HEK293 (cell line): ENCODE results near the gene IZUMO1.

Experiments used
- CTCF ChIA-PET: fragments of 350-600 bp; formaldehyde crosslinking; extraction: SDS; loops from one replicate; lab custom pipeline; 2021; ENCODE audit warnings: antibody characterized with exemption; lab: Yijun Ruan, JAX
- POLR2A ChIA-PET: fragments of 300-600 bp; formaldehyde crosslinking; extraction: SDS; loops from one replicate; lab custom pipeline; 2020; ENCODE audit warnings: antibody characterized with exemption, inconsistent platforms; lab: Yijun Ruan, JAX
- H3K27ac ChIP-seq: fragments of 200-500 bp; sonication (Bioruptor generic); 2 replicates; pipeline ENCODE4 v1.5.1; 2014; ENCODE audit warnings: low read depth, low read length, control low read depth, inconsistent platforms; ENCODE audit errors: extremely low read depth
- H3K36me3 ChIP-seq, 2 experiments: fragments of 200-500 bp in 1 of 2; sonication (Bioruptor generic) in 1 of 2; 1 replicate in 1 of 2; 2 replicates in 1 of 2; pipeline ENCODE4 v1.5.1; 2014 to 2017; ENCODE audit warnings: inconsistent platforms in 2 of 2, low read length in 2 of 2; ENCODE audit not compliant: control insufficient read depth in 2 of 2, insufficient read depth in 1 of 2
- H3K4me1 ChIP-seq: fragments of 200-500 bp; sonication (Bioruptor generic); 2 replicates; pipeline ENCODE4 v1.5.1; 2014; ENCODE audit warnings: mild to moderate bottlenecking, low read length, inconsistent platforms; ENCODE audit not compliant: control insufficient read depth, insufficient read depth
- H3K4me3 ChIP-seq: 2 replicates; pipeline ENCODE4 v1.5.1; 2011; ENCODE audit warnings: low read depth, mild to moderate bottlenecking, control low read depth, low read length, moderate library complexity
- H3K9me3 ChIP-seq: fragments of 200-500 bp; sonication (Bioruptor generic); 2 replicates; pipeline ENCODE4 v1.5.1; 2014; ENCODE audit warnings: low read depth, low read length, inconsistent platforms; ENCODE audit not compliant: control insufficient read depth, insufficient read depth
- GLI2 ChIP-seq: fragments of 450-650 bp; formaldehyde crosslinking; IDR thresholded peaks from 2 replicates; pipeline ENCODE4; 2017; ENCODE audit warnings: missing biosample characterization, missing genetic modification characterization, low read depth, borderline replicate concordance
- KLF9 ChIP-seq: fragments of 450-650 bp; formaldehyde crosslinking; IDR thresholded peaks from 2 replicates; pipeline ENCODE4 v1.5.1; 2016; ENCODE audit warnings: missing biosample characterization, missing genetic modification characterization, low read depth
- SP2 ChIP-seq: fragments of 450-650 bp; formaldehyde crosslinking; IDR thresholded peaks from 2 replicates; pipeline ENCODE4 v1.5.1; 2016; ENCODE audit warnings: missing biosample characterization, missing genetic modification characterization
- SP3 ChIP-seq: fragments of 450-650 bp; formaldehyde crosslinking; IDR thresholded peaks from 2 replicates; pipeline ENCODE4 v1.5.1; 2016; ENCODE audit warnings: missing biosample characterization, missing genetic modification characterization
- YY2 ChIP-seq: fragments of 450-650 bp; formaldehyde crosslinking; IDR thresholded peaks from 2 replicates; pipeline ENCODE4 v1.5.1; 2016; ENCODE audit warnings: missing biosample characterization, missing genetic modification characterization
- ZBTB1 ChIP-seq: fragments of 450-650 bp; formaldehyde crosslinking; IDR thresholded peaks from 2 replicates; pipeline ENCODE4 v1.5.1; 2016; ENCODE audit warnings: missing biosample characterization, missing genetic modification characterization
- ZBTB20 ChIP-seq: fragments of 450-650 bp; formaldehyde crosslinking; IDR thresholded peaks from 2 replicates; pipeline ENCODE4 v1.5.1; 2016; ENCODE audit warnings: missing biosample characterization, missing genetic modification characterization
- ZBTB26 ChIP-seq: fragments of 450-650 bp; formaldehyde crosslinking; optimal IDR thresholded peaks from 2 replicates; pipeline ENCODE3; 2016; ENCODE audit warnings: missing biosample characterization, mild to moderate bottlenecking, missing genetic modification characterization
- ZNF132 ChIP-seq: fragments of 450-650 bp; formaldehyde crosslinking; IDR thresholded peaks from 2 replicates; pipeline ENCODE4 v1.5.1; 2017; ENCODE audit warnings: missing biosample characterization, missing genetic modification characterization, borderline replicate concordance
- ZNF148 ChIP-seq: fragments of 450-650 bp; formaldehyde crosslinking; IDR thresholded peaks from 2 replicates; pipeline ENCODE4 v1.5.0; 2017; ENCODE audit warnings: missing biosample characterization, missing genetic modification characterization, borderline replicate concordance
- ZNF169 ChIP-seq: fragments of 450-650 bp; formaldehyde crosslinking; IDR thresholded peaks from 2 replicates; pipeline ENCODE4 v1.5.1; 2016; ENCODE audit warnings: missing biosample characterization, missing genetic modification characterization
- ZNF211 ChIP-seq: fragments of 450-650 bp; formaldehyde crosslinking; IDR thresholded peaks from 2 replicates; pipeline ENCODE4 v1.5.1; 2016; ENCODE audit warnings: low read depth, missing biosample characterization, missing genetic modification characterization
- ZNF335 ChIP-seq: fragments of 450-650 bp; formaldehyde crosslinking; conservative IDR thresholded peaks from 2 replicates; pipeline ENCODE4 v1.5.1; 2016; ENCODE audit warnings: missing biosample characterization, missing genetic modification characterization
- ZNF394 ChIP-seq: fragments of 450-650 bp; formaldehyde crosslinking; IDR thresholded peaks from 2 replicates; pipeline ENCODE4 v1.5.1; 2016; ENCODE audit warnings: missing biosample characterization, missing genetic modification characterization, mild to moderate bottlenecking, moderate library complexity, borderline replicate concordance
- ZNF548 ChIP-seq: fragments of 450-650 bp; formaldehyde crosslinking; IDR thresholded peaks from 2 replicates; pipeline ENCODE4 v1.5.1; 2016; ENCODE audit warnings: missing biosample characterization, missing genetic modification characterization
- ZNF558 ChIP-seq: fragments of 450-650 bp; formaldehyde crosslinking; IDR thresholded peaks from 2 replicates; pipeline ENCODE4 v1.5.1; 2016; ENCODE audit warnings: missing biosample characterization, missing genetic modification characterization
- ZNF571 ChIP-seq: fragments of 450-650 bp; formaldehyde crosslinking; IDR thresholded peaks from 2 replicates; pipeline ENCODE4 v1.5.0; 2017; ENCODE audit warnings: missing biosample characterization, missing genetic modification characterization
- ZNF580 ChIP-seq: fragments of 450-650 bp; formaldehyde crosslinking; IDR thresholded peaks from 2 replicates; pipeline ENCODE4 v1.5.1; 2016; ENCODE audit warnings: missing biosample characterization, missing genetic modification characterization
- ZNF623 ChIP-seq: fragments of 450-650 bp; formaldehyde crosslinking; IDR thresholded peaks from 2 replicates; pipeline ENCODE4 v1.5.1; 2016; ENCODE audit warnings: missing biosample characterization, missing genetic modification characterization
- ZXDB ChIP-seq: fragments of 450-650 bp; formaldehyde crosslinking; IDR thresholded peaks from 2 replicates; pipeline ENCODE4 v1.5.1; 2016; ENCODE audit warnings: missing biosample characterization, missing genetic modification characterization
- TF ChIP-seq, protein P1 (sequence below): fragments of 450-650 bp; formaldehyde crosslinking; IDR thresholded peaks from 2 replicates; pipeline ENCODE4 v1.5.1; 2016; ENCODE audit warnings: missing biosample characterization, missing genetic modification characterization, borderline replicate concordance
- TF ChIP-seq, protein P2 (sequence below): sonication (generic); formaldehyde crosslinking; IDR thresholded peaks from 2 replicates; pipeline ENCODE4 v1.8.1; 2022; ENCODE audit warnings: mild to moderate bottlenecking, moderate library complexity, missing genetic modification reagents
- TF ChIP-seq, protein P3 (sequence below): fragments of 450-650 bp; formaldehyde crosslinking; IDR thresholded peaks from 2 replicates; pipeline ENCODE4 v1.5.1; 2017; ENCODE audit warnings: missing biosample characterization, missing genetic modification characterization

IZUMO1 gene

GRCh38 chr19:48714759-48715675 lies 31.7 kb downstream of the IZUMO1 start (continued):
- TF ChIP-seq ZNF623 = 0 out of 2 replicates have a peak, but pooled peaks have one; percentile 12
- TF ChIP-seq ZBTB20 (tag by site-specific recombination) = peak; percentile 19; the same call in 1 of the 2 replicates
- TF ChIP-seq ZNF211 (tag by site-specific recombination) = no peak
- no peak for TF ChIP-seq ZXDB
- no peak for TF ChIP-seq SP3 (tag by site-specific recombination)
- TF ChIP-seq, protein P1, sequence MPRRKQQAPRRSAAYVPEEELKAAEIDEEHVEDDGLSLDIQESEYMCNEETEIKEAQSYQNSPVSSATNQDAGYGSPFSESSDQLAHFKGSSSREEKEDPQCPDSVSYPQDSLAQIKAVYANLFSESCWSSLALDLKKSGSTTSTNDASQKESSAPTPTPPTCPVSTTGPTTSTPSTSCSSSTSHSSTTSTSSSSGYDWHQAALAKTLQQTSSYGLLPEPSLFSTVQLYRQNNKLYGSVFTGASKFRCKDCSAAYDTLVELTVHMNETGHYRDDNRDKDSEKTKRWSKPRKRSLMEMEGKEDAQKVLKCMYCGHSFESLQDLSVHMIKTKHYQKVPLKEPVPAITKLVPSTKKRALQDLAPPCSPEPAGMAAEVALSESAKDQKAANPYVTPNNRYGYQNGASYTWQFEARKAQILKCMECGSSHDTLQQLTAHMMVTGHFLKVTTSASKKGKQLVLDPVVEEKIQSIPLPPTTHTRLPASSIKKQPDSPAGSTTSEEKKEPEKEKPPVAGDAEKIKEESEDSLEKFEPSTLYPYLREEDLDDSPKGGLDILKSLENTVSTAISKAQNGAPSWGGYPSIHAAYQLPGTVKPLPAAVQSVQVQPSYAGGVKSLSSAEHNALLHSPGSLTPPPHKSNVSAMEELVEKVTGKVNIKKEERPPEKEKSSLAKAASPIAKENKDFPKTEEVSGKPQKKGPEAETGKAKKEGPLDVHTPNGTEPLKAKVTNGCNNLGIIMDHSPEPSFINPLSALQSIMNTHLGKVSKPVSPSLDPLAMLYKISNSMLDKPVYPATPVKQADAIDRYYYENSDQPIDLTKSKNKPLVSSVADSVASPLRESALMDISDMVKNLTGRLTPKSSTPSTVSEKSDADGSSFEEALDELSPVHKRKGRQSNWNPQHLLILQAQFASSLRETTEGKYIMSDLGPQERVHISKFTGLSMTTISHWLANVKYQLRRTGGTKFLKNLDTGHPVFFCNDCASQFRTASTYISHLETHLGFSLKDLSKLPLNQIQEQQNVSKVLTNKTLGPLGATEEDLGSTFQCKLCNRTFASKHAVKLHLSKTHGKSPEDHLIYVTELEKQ (tag by site-specific recombination) = no peak
- TF ChIP-seq KLF9 (tag by site-specific recombination) = 0 out of 2 replicates have a peak, but pooled peaks have one; percentile 9
- TF ChIP-seq ZNF394 = peak; percentile 29; the same call in 1 of the 2 replicates
- peak; percentile 17 for TF ChIP-seq ZNF335 (tag by site-specific recombination)
- TF ChIP-seq ZNF132 (tag by site-specific recombination) = no peak

GRCh38 chr19:48713864-48714755 lies 32.6 kb downstream of the IZUMO1 start:
- peaks cover 13% of the 10 kb centered on the region for H3K4me1 ChIP-seq
- H3K36me3 ChIP-seq = no peaks in the 10 kb centered on the region; a peak in 1 of 3 replicates
- peak overlapping the region; percentile 67 for H3K4me3 ChIP-seq
- H3K27ac ChIP-seq = peak overlapping the region; percentile 67
- ChIA-PET POLR2A (interaction anchor here (0.5 to 2.4 kb wide), 15 partner anchors 9 to 114 kb away, joined by 3 to 15 read pairs (median 4); partner anchors contain the start of genes CA11, RPL18 and SPHK2), CTCF (interaction anchor here (0.5 to 3.8 kb wide), 13 partner anchors 10 to 384 kb away, joined by 3 to 35 read pairs (median 4); partner anchors contain the start of genes CA11 and RUVBL2)
- no peaks in the 10 kb centered on the region for H3K9me3 ChIP-seq
- TF ChIP-seq ZNF580 (tag by site-specific recombination) (0 out of 2 replicates have a peak, but pooled peaks have one; percentile 40), GLI2 (tag by site-specific recombination) (no peak), ZNF169 (tag by site-specific recombination) (no peak), SP2 (peak; percentile 98), ZNF571 (tag by site-specific recombination) (no peak), YY2 (tag by site-specific recombination) (no peak), ZNF148 (tag by site-specific recombination) (no peak), ZBTB1 (no peak), ZBTB26 (tag by site-specific recombination) (peak; percentile 68), ZNF548 (tag by site-specific recombination) (no peak), ZNF558 (no peak)
- TF ChIP-seq, protein P2, sequence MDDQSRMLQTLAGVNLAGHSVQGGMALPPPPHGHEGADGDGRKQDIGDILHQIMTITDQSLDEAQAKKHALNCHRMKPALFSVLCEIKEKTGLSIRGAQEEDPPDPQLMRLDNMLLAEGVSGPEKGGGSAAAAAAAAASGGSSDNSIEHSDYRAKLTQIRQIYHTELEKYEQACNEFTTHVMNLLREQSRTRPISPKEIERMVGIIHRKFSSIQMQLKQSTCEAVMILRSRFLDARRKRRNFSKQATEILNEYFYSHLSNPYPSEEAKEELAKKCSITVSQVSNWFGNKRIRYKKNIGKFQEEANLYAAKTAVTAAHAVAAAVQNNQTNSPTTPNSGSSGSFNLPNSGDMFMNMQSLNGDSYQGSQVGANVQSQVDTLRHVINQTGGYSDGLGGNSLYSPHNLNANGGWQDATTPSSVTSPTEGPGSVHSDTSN (CRISPR knock-in tag) = peak; percentile 43; the same call in 1 of the 2 replicates
- TF ChIP-seq, protein P3, sequence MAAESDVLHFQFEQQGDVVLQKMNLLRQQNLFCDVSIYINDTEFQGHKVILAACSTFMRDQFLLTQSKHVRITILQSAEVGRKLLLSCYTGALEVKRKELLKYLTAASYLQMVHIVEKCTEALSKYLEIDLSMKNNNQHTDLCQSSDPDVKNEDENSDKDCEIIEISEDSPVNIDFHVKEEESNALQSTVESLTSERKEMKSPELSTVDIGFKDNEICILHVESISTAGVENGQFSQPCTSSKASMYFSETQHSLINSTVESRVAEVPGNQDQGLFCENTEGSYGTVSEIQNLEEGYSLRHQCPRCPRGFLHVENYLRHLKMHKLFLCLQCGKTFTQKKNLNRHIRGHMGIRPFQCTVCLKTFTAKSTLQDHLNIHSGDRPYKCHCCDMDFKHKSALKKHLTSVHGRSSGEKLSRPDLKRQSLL = peak; percentile 90
